ENCODE data around the gene CSRP2.

CSRP2 gene

GRCh38 chr12:76878099-76878898 is 520 bp downstream of the CSRP2 start:
- Histone ChIP-seq H3K36me3 (ENCODE audit: control insufficient read depth, insufficient read depth, low read length) (no peaks in the 10 kb centered on the region), H3K4me3 (ENCODE audit: insufficient read depth, low read depth, low read length, poor library complexity, severe bottlenecking) (peak overlapping the region; percentile 54), H3K4me1 (ENCODE audit: control insufficient read depth, insufficient read depth, low read length, poor library complexity, severe bottlenecking) (peaks cover 7% of the 10 kb centered on the region), H3K27ac (ENCODE audit: insufficient read depth, low read length, poor library complexity, severe bottlenecking) (no peak overlapping the region), H3K27me3 (replicated peaks; ENCODE audit: control insufficient read depth, insufficient read depth, low read length, poor library complexity, severe bottlenecking) (peaks cover 20% of the 10 kb centered on the region), H3K9me3 (ENCODE audit: control insufficient read depth, low read length) (no peaks in the 10 kb centered on the region)
- no peak for DNase-seq

DNA sequence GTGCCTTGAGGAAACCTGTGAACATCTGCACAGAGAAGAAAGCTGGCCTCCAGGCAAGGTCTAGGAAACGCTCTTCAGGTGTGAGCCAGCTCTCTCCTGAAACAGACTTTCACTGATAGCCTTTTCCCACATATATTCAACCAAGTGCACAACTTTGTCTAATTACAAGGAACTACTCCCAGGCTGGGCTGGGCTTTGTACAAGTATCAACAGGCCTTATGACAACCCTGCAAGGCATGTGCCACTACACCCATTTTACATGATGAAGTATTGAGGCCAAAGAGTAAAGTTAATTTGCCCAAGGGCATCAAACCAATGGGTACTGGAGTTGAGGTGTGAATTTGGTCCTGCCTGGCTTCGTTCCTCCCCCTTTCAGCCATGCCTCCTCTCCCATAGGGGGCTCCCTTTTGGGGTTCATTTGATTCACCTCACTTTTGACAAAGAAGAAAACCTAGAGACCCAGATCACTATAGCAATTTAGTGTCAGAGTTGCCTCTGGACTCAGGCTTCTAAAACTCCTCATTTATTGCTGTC is 2.1 kb downstream of the CSRP2 start:
- no peak for DNase-seq
- no peak overlapping the region for H3K27ac ChIP-seq (ENCODE audit: insufficient read depth, low read length, poor library complexity, severe bottlenecking)
- peaks cover 7% of the 10 kb centered on the region for H3K4me1 ChIP-seq (ENCODE audit: control insufficient read depth, insufficient read depth, low read length, poor library complexity, severe bottlenecking)
- H3K27me3 ChIP-seq (replicated peaks; ENCODE audit: control insufficient read depth, insufficient read depth, low read length, poor library complexity, severe bottlenecking), result peaks cover 19% of the 10 kb centered on the region
- H3K36me3 ChIP-seq (ENCODE audit: control insufficient read depth, insufficient read depth, low read length), result no peaks in the 10 kb centered on the region
- H3K4me3 ChIP-seq (ENCODE audit: insufficient read depth, low read depth, low read length, poor library complexity, severe bottlenecking), result no peak overlapping the region
- no peaks in the 10 kb centered on the region for H3K9me3 ChIP-seq (ENCODE audit: control insufficient read depth, low read length)

GRCh38 chr12:76874491-76875190 is 4.2 kb downstream of the CSRP2 start:
- H3K36me3 ChIP-seq (ENCODE audit: control insufficient read depth, insufficient read depth, low read length), result no peaks in the 10 kb centered on the region
- DNase-seq, result no peak
- H3K9me3 ChIP-seq (ENCODE audit: control insufficient read depth, low read length), result no peaks in the 10 kb centered on the region
- H3K27me3 ChIP-seq (replicated peaks; ENCODE audit: control insufficient read depth, insufficient read depth, low read length, poor library complexity, severe bottlenecking), result peaks cover 16% of the 10 kb centered on the region
- H3K27ac ChIP-seq (ENCODE audit: insufficient read depth, low read length, poor library complexity, severe bottlenecking), result no peak overlapping the region
- peaks cover 7% of the 10 kb centered on the region for H3K4me1 ChIP-seq (ENCODE audit: control insufficient read depth, insufficient read depth, low read length, poor library complexity, severe bottlenecking)
- H3K4me3 ChIP-seq (ENCODE audit: insufficient read depth, low read depth, low read length, poor library complexity, severe bottlenecking), result no peak overlapping the region

- H3K4me3 ChIP-seq (ENCODE audit: insufficient read depth, low read depth, low read length, poor library complexity, severe bottlenecking), result no peak overlapping the region
- no peak overlapping the region for H3K27ac ChIP-seq (ENCODE audit: insufficient read depth, low read length, poor library complexity, severe bottlenecking)
- H3K27me3 ChIP-seq (replicated peaks; ENCODE audit: control insufficient read depth, insufficient read depth, low read length, poor library complexity, severe bottlenecking), result peaks cover 16% of the 10 kb centered on the region
- peaks cover 7% of the 10 kb centered on the region for H3K4me1 ChIP-seq (ENCODE audit: control insufficient read depth, insufficient read depth, low read length, poor library complexity, severe bottlenecking)
- no peaks in the 10 kb centered on the region for H3K36me3 ChIP-seq (ENCODE audit: control insufficient read depth, insufficient read depth, low read length)
- no peaks in the 10 kb centered on the region for H3K9me3 ChIP-seq (ENCODE audit: control insufficient read depth, low read length)
- no peak for DNase-seq
These were observed 4.8 kb downstream of the CSRP2 start for GRCh38 chr12:76874027-76874426.

DNA sequence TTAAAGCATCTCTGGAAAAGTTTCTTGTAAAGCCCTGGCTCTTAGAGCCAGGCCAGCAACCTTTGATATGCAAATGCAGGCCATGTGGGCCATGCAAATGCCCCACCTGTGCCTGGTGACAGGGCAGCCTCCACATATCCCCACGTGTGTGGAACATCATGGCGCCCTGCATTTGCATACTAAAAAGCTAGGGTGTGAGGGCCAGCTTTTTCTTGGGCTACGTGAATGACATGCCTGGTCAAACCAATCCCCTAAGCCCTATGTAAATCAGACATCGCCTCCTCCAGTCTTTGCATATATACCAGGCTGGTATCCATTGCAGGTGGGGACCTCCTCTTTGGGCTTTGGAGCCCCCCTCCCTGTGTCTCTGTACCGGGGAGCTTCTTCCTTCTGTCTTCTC is 6.4 kb downstream of the CSRP2 start:
- no peaks in the 10 kb centered on the region for H3K4me1 ChIP-seq (ENCODE audit: control insufficient read depth, insufficient read depth, low read length, poor library complexity, severe bottlenecking)
- H3K27me3 ChIP-seq (replicated peaks; ENCODE audit: control insufficient read depth, insufficient read depth, low read length, poor library complexity, severe bottlenecking), result peaks cover 9% of the 10 kb centered on the region
- DNase-seq, result no peak
- H3K36me3 ChIP-seq (ENCODE audit: control insufficient read depth, insufficient read depth, low read length), result no peaks in the 10 kb centered on the region
- H3K4me3 ChIP-seq (ENCODE audit: insufficient read depth, low read depth, low read length, poor library complexity, severe bottlenecking), result no peak overlapping the region
- no peaks in the 10 kb centered on the region for H3K9me3 ChIP-seq (ENCODE audit: control insufficient read depth, low read length)
- H3K27ac ChIP-seq (ENCODE audit: insufficient read depth, low read length, poor library complexity, severe bottlenecking), result no peak overlapping the region

- no peaks in the 10 kb centered on the region for H3K36me3 ChIP-seq (ENCODE audit: control insufficient read depth, insufficient read depth, low read length)
- no peak for DNase-seq
- H3K9me3 ChIP-seq (ENCODE audit: control insufficient read depth, low read length), result no peaks in the 10 kb centered on the region
- no peak overlapping the region for H3K27ac ChIP-seq (ENCODE audit: insufficient read depth, low read length, poor library complexity, severe bottlenecking)
- H3K4me1 ChIP-seq (ENCODE audit: control insufficient read depth, insufficient read depth, low read length, poor library complexity, severe bottlenecking), result no peaks in the 10 kb centered on the region
- H3K4me3 ChIP-seq (ENCODE audit: insufficient read depth, low read depth, low read length, poor library complexity, severe bottlenecking), result no peak overlapping the region
- peaks cover 8% of the 10 kb centered on the region for H3K27me3 ChIP-seq (replicated peaks; ENCODE audit: control insufficient read depth, insufficient read depth, low read length, poor library complexity, severe bottlenecking)
These were observed 7.1 kb downstream of the CSRP2 start for GRCh38 chr12:76871742-76872141.

- Histone ChIP-seq H3K4me1 (ENCODE audit: control insufficient read depth, insufficient read depth, low read length, poor library complexity, severe bottlenecking) (no peaks in the 10 kb centered on the region), H3K9me3 (ENCODE audit: control insufficient read depth, low read length) (no peaks in the 10 kb centered on the region), H3K36me3 (ENCODE audit: control insufficient read depth, insufficient read depth, low read length) (no peaks in the 10 kb centered on the region), H3K27ac (ENCODE audit: insufficient read depth, low read length, poor library complexity, severe bottlenecking) (no peak overlapping the region), H3K4me3 (ENCODE audit: insufficient read depth, low read depth, low read length, poor library complexity, severe bottlenecking) (no peak overlapping the region), H3K27me3 (replicated peaks; ENCODE audit: control insufficient read depth, insufficient read depth, low read length, poor library complexity, severe bottlenecking) (peaks cover 1% of the 10 kb centered on the region)
- DNase-seq, result no peak
These were observed 7.7 kb downstream of the CSRP2 start for GRCh38 chr12:76871082-76871481.

- H3K36me3 ChIP-seq (ENCODE audit: control insufficient read depth, insufficient read depth, low read length), result no peaks in the 10 kb centered on the region
- DNase-seq, result no peak
- no peaks in the 10 kb centered on the region for H3K4me1 ChIP-seq (ENCODE audit: control insufficient read depth, insufficient read depth, low read length, poor library complexity, severe bottlenecking)
- H3K27ac ChIP-seq (ENCODE audit: insufficient read depth, low read length, poor library complexity, severe bottlenecking), result no peak overlapping the region
- H3K4me3 ChIP-seq (ENCODE audit: insufficient read depth, low read depth, low read length, poor library complexity, severe bottlenecking), result no peak overlapping the region
- no peaks in the 10 kb centered on the region for H3K27me3 ChIP-seq (replicated peaks; ENCODE audit: control insufficient read depth, insufficient read depth, low read length, poor library complexity, severe bottlenecking)
- no peaks in the 10 kb centered on the region for H3K9me3 ChIP-seq (ENCODE audit: control insufficient read depth, low read length)
These were observed 12.1 kb downstream of the CSRP2 start for GRCh38 chr12:76866726-76867125.

- H3K27me3 ChIP-seq (replicated peaks; ENCODE audit: control insufficient read depth, insufficient read depth, low read length, poor library complexity, severe bottlenecking), result no peaks in the 10 kb centered on the region
- no peaks in the 10 kb centered on the region for H3K4me1 ChIP-seq (ENCODE audit: control insufficient read depth, insufficient read depth, low read length, poor library complexity, severe bottlenecking)
- no peak for DNase-seq
- H3K4me3 ChIP-seq (ENCODE audit: insufficient read depth, low read depth, low read length, poor library complexity, severe bottlenecking), result no peak overlapping the region
- no peak overlapping the region for H3K27ac ChIP-seq (ENCODE audit: insufficient read depth, low read length, poor library complexity, severe bottlenecking)
- H3K36me3 ChIP-seq (ENCODE audit: control insufficient read depth, insufficient read depth, low read length), result no peaks in the 10 kb centered on the region
- H3K9me3 ChIP-seq (ENCODE audit: control insufficient read depth, low read length), result no peaks in the 10 kb centered on the region
These were observed 12.7 kb downstream of the CSRP2 start for GRCh38 chr12:76866151-76866567.

DNA sequence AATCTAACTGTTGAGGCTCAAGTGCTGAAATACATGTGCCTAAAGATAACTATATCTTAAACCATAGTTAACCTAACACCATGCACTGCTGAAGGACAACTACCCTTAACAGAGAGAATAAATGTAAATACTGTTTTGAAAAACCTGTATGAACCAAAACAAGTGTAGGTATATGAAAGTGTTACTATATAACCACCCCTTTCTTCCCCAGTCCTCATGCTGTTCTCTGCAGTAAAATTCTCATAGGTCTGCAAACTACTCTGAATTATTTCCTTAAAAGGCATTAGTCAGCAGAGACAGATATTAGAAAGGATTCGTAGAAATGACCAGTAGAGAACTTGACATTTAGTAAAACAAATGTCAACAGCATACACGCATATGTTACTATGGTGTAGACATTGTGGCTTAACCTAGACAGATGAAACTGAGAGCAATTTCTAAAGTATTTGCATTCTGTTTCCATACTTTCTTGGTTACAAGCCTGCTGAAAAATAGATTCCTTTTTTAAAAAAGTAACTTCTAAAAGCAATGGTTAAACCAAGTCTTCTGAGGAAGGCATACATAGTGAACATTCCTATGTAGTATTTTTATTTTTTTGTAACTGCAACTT is 13.9 kb downstream of the CSRP2 start:
- Histone ChIP-seq H3K9me3 (ENCODE audit: control insufficient read depth, low read length) (no peaks in the 10 kb centered on the region), H3K36me3 (ENCODE audit: control insufficient read depth, insufficient read depth, low read length) (no peaks in the 10 kb centered on the region), H3K4me3 (ENCODE audit: insufficient read depth, low read depth, low read length, poor library complexity, severe bottlenecking) (no peak overlapping the region), H3K27me3 (replicated peaks; ENCODE audit: control insufficient read depth, insufficient read depth, low read length, poor library complexity, severe bottlenecking) (no peaks in the 10 kb centered on the region), H3K27ac (ENCODE audit: insufficient read depth, low read length, poor library complexity, severe bottlenecking) (no peak overlapping the region), H3K4me1 (ENCODE audit: control insufficient read depth, insufficient read depth, low read length, poor library complexity, severe bottlenecking) (no peaks in the 10 kb centered on the region)
- no peak for DNase-seq
